Stimulated activated memory B cell treated with anti-CD40 and anti-IgM and Interleukin-4, amounts not matched to agents 10 μg/mL and 1 μg/mL and 100 μg/mL, for 72 hours (primary cell): ENCODE results near the gene MAP3K4.

Experiments used
- ATAC-seq: fragments of 150-1000 bp; cut with Tn5 transposase; 2 replicates; pipeline ENCODE4 v1.10.0; 2021
- H3K27ac Mint-ChIP-seq: one replicate; pipeline ENCODE4 v1.8.0; 2022; ENCODE audit warnings: mild to moderate bottlenecking, mixed read lengths
- H3K27me3 Mint-ChIP-seq: one replicate; pipeline ENCODE4 v1.8.0; 2022; ENCODE audit warnings: mixed read lengths
- H3K36me3 Mint-ChIP-seq: one replicate; pipeline ENCODE4 v1.8.0; 2022; ENCODE audit warnings: mixed read lengths
- H3K4me1 Mint-ChIP-seq: one replicate; pipeline ENCODE4 v1.8.0; 2022; ENCODE audit warnings: mixed read lengths
- H3K4me3 Mint-ChIP-seq: one replicate; pipeline ENCODE4 v1.8.0; 2022; ENCODE audit warnings: mild to moderate bottlenecking, moderate library complexity, mixed read lengths
- H3K9me3 Mint-ChIP-seq: one replicate; pipeline ENCODE4 v1.8.0; 2022; ENCODE audit warnings: mixed read lengths

MAP3K4 gene

GRCh38 chr6:161127071-161127740 lies 135.6 kb downstream of the MAP3K4 start:
- no peak overlapping the region for H3K27ac Mint-ChIP-seq
- peaks cover 7% of the 10 kb centered on the region for H3K9me3 Mint-ChIP-seq
- peaks cover 82% of the 10 kb centered on the region for H3K36me3 Mint-ChIP-seq
- H3K4me3 Mint-ChIP-seq = no peak overlapping the region
- ATAC-seq = no peak
- no peaks in the 10 kb centered on the region for H3K27me3 Mint-ChIP-seq
- H3K4me1 Mint-ChIP-seq = no peaks in the 10 kb centered on the region

GRCh38 chr6:161128230-161128629 lies 136.7 kb downstream of the MAP3K4 start:
- Mint-ChIP-seq H3K4me1 (no peaks in the 10 kb centered on the region), H3K27ac (no peak overlapping the region), H3K27me3 (no peaks in the 10 kb centered on the region), H3K36me3 (peaks cover 72% of the 10 kb centered on the region), H3K4me3 (no peak overlapping the region), H3K9me3 (peaks cover 7% of the 10 kb centered on the region)
- no peak for ATAC-seq

- Mint-ChIP-seq H3K27ac (no peak overlapping the region), H3K36me3 (peaks cover 66% of the 10 kb centered on the region), H3K27me3 (no peaks in the 10 kb centered on the region), H3K9me3 (peaks cover 7% of the 10 kb centered on the region), H3K4me1 (no peaks in the 10 kb centered on the region), H3K4me3 (no peak overlapping the region)
- ATAC-seq = no peak
These were observed 137.2 kb downstream of the MAP3K4 start for GRCh38 chr6:161128680-161129196.

GRCh38 chr6:161130541-161130940 lies 139.0 kb downstream of the MAP3K4 start:
- Mint-ChIP-seq H3K4me1 (peaks cover 4% of the 10 kb centered on the region), H3K27ac (no peak overlapping the region), H3K36me3 (peaks cover 48% of the 10 kb centered on the region), H3K27me3 (no peaks in the 10 kb centered on the region), H3K9me3 (no peaks in the 10 kb centered on the region), H3K4me3 (no peak overlapping the region)
- ATAC-seq = no peak

GRCh38 chr6:161130967-161131766 lies 139.6 kb downstream of the MAP3K4 start:
- H3K4me1 Mint-ChIP-seq = peaks cover 10% of the 10 kb centered on the region
- no peak overlapping the region for H3K4me3 Mint-ChIP-seq
- ATAC-seq = no peak
- H3K36me3 Mint-ChIP-seq = peaks cover 46% of the 10 kb centered on the region
- no peaks in the 10 kb centered on the region for H3K9me3 Mint-ChIP-seq
- H3K27ac Mint-ChIP-seq = no peak overlapping the region
- no peaks in the 10 kb centered on the region for H3K27me3 Mint-ChIP-seq

- H3K9me3 Mint-ChIP-seq = no peaks in the 10 kb centered on the region
- peaks cover 16% of the 10 kb centered on the region for H3K4me1 Mint-ChIP-seq
- no peak overlapping the region for H3K27ac Mint-ChIP-seq
- ATAC-seq = no peak
- H3K36me3 Mint-ChIP-seq = peaks cover 41% of the 10 kb centered on the region
- no peaks in the 10 kb centered on the region for H3K27me3 Mint-ChIP-seq
- H3K4me3 Mint-ChIP-seq = no peak overlapping the region
These were observed 140.8 kb downstream of the MAP3K4 start for GRCh38 chr6:161132384-161132783.

GRCh38 chr6:161133963-161134362 lies 142.4 kb downstream of the MAP3K4 start:
- H3K36me3 Mint-ChIP-seq = peaks cover 26% of the 10 kb centered on the region
- H3K27me3 Mint-ChIP-seq = no peaks in the 10 kb centered on the region
- no peaks in the 10 kb centered on the region for H3K9me3 Mint-ChIP-seq
- peaks cover 16% of the 10 kb centered on the region for H3K4me1 Mint-ChIP-seq
- ATAC-seq = no peak
- no peak overlapping the region for H3K4me3 Mint-ChIP-seq
- no peak overlapping the region for H3K27ac Mint-ChIP-seq

GRCh38 chr6:161134550-161135298 lies 143.2 kb downstream of the MAP3K4 start:
- H3K4me3 Mint-ChIP-seq = no peak overlapping the region
- peaks cover 19% of the 10 kb centered on the region for H3K36me3 Mint-ChIP-seq
- no peak for ATAC-seq
- no peaks in the 10 kb centered on the region for H3K27me3 Mint-ChIP-seq
- peaks cover 16% of the 10 kb centered on the region for H3K4me1 Mint-ChIP-seq
- H3K9me3 Mint-ChIP-seq = no peaks in the 10 kb centered on the region
- no peak overlapping the region for H3K27ac Mint-ChIP-seq

- Mint-ChIP-seq H3K9me3 (no peaks in the 10 kb centered on the region), H3K36me3 (peaks cover 10% of the 10 kb centered on the region), H3K27ac (peak overlapping the region; percentile 15), H3K4me3 (no peak overlapping the region), H3K27me3 (no peaks in the 10 kb centered on the region), H3K4me1 (peaks cover 16% of the 10 kb centered on the region)
- peak; percentile 57 for ATAC-seq
These were observed 144.4 kb downstream of the MAP3K4 start for GRCh38 chr6:161135695-161136591.

GRCh38 chr6:161136655-161137054 lies 145.1 kb downstream of the MAP3K4 start:
- ATAC-seq = no peak
- Mint-ChIP-seq H3K36me3 (peaks cover 10% of the 10 kb centered on the region), H3K9me3 (no peaks in the 10 kb centered on the region), H3K27ac (peak overlapping the region; percentile 15), H3K4me1 (peaks cover 16% of the 10 kb centered on the region), H3K4me3 (no peak overlapping the region), H3K27me3 (no peaks in the 10 kb centered on the region)

GRCh38 chr6:161137320-161137719 lies 145.8 kb downstream of the MAP3K4 start:
- no peak for ATAC-seq
- H3K36me3 Mint-ChIP-seq = peaks cover 12% of the 10 kb centered on the region
- H3K27me3 Mint-ChIP-seq = no peaks in the 10 kb centered on the region
- no peaks in the 10 kb centered on the region for H3K9me3 Mint-ChIP-seq
- no peak overlapping the region for H3K4me3 Mint-ChIP-seq
- H3K4me1 Mint-ChIP-seq = peaks cover 16% of the 10 kb centered on the region
- no peak overlapping the region for H3K27ac Mint-ChIP-seq

GRCh38 chr6:161137839-161138542 lies 146.4 kb downstream of the MAP3K4 start:
- H3K27me3 Mint-ChIP-seq = no peaks in the 10 kb centered on the region
- no peak overlapping the region for H3K4me3 Mint-ChIP-seq
- H3K36me3 Mint-ChIP-seq = peaks cover 16% of the 10 kb centered on the region
- H3K4me1 Mint-ChIP-seq = peaks cover 16% of the 10 kb centered on the region
- no peak for ATAC-seq
- no peaks in the 10 kb centered on the region for H3K9me3 Mint-ChIP-seq
- H3K27ac Mint-ChIP-seq = no peak overlapping the region

GRCh38 chr6:161138543-161139303 lies 147.2 kb downstream of the MAP3K4 start:
- H3K9me3 Mint-ChIP-seq = no peaks in the 10 kb centered on the region
- H3K27me3 Mint-ChIP-seq = no peaks in the 10 kb centered on the region
- peaks cover 16% of the 10 kb centered on the region for H3K36me3 Mint-ChIP-seq
- no peak for ATAC-seq
- peaks cover 16% of the 10 kb centered on the region for H3K4me1 Mint-ChIP-seq
- H3K27ac Mint-ChIP-seq = no peak overlapping the region
- H3K4me3 Mint-ChIP-seq = no peak overlapping the region
